ENCODE results near the gene ARSK.

The ARSK gene

DNA sequence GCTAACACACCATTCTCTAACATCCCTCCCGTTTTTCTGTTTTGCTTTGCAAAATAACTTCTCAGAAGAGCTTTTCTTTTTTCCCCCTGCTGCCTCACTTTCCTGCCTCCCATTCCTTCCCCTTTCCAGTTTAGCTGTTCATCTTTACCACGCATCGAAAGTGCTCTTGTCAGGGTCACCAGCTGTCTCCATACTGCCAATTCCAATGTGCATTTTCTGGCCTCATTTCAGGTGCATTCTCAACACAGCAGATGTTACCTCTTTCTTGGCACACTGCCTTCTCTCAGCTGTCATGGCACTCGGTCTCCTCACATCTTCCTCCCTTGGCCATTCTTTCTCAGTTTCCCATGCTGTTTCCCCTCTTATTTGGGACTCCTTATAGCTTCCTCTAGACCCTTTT lies 9.5 kb downstream of the ARSK start:
- no peak for DNase-seq

GRCh38 chr5:95565280-95565920 lies 10.5 kb downstream of the ARSK start:
- no peak for DNase-seq

GRCh38 chr5:95572016-95572415 lies 17.1 kb downstream of the ARSK start:
- no peak for DNase-seq

DNA sequence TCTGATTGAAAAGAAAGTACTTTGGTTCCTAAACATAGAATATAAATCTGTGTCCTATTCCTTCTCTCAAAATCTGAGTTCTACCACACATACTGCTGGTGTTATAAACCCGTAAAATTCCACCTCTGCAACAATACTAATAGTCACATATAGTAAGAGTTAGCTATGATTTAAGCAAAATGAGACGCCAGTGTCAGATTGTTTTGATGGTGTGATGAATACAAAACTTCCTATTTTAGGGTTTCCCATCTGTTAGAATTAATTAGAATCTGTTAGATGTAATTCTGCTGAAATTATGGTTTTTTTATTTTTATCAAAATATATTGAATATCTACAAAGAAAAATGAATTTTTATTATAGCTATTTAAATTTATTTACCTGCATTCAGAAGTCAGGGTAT lies 26.7 kb downstream of the ARSK start:
- DNase-seq: no peak

- no peak for DNase-seq
These were observed 29.1 kb downstream of the ARSK start for GRCh38 chr5:95583992-95584391.

- DNase-seq: no peak
These were observed 36.0 kb downstream of the ARSK start for GRCh38 chr5:95590880-95591279.

DNA sequence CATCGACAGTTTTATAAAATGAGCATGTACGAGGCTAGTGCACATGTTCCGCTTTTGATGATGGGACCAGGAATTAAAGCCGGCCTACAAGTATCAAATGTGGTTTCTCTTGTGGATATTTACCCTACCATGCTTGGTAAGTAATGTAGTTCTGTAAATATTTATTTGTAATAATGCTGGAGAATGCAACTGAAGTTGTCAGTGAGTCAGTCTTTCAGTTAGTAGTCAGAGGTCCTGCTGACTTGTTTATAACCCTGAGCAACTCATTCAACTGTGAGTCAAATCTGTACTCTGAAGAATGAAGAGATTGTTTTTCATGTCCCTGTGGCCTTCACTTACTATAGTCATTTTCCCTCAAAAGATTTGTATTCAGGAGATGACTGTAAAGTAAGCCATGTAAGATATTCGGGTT lies 36.6 kb downstream of the ARSK start:
- peak; percentile 64 for DNase-seq

- DNase-seq: no peak
These were observed 40.5 kb downstream of the ARSK start for GRCh38 chr5:95595289-95595931.

- no peak for DNase-seq
These were observed 44.4 kb downstream of the ARSK start for GRCh38 chr5:95599252-95599651.

DNA sequence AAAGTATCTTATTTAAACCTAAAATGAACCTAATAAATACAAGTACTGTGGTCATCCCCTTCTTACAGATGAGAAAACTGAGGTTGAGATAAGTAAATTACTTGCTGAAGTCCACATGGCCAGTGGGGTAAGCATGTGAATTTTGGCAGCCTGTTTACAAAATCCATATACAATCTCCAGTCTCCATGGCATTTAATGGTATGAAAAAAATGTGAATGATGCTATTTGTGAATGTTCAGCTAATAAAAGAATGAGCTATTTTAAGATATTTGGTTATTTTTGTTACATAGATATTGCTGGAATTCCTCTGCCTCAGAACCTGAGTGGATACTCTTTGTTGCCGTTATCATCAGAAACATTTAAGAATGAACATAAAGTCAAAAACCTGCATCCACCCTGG lies 45.7 kb downstream of the ARSK start:
- no peak for DNase-seq

DNA sequence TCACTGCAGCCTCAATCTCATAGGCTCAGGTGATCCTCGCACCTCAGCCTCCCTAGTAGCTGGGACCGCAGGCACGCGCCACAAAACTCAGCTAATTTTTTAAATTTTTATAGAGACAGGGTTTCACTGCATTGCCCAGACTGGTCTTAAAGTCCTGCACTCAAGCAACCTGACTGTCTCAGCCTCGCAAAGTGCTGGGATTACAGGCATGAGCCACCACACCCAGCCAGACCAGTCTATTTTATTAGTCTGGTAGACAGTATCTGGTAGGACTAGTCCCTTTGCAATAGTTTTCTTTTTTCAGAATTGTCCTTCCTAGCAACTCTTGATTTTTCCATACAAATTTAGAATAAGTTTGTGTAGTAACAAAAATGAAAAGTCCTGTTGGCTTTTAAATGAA lies 50.9 kb downstream of the ARSK start:
- DNase-seq: no peak

GRCh38 chr5:95606419-95606818 lies 51.5 kb downstream of the ARSK start:
- no peak for DNase-seq

GRCh38 chr5:95609711-95610110 lies 54.8 kb downstream of the ARSK start:
- DNase-seq: no peak

GRCh38 chr5:95610546-95610945 lies 55.6 kb downstream of the ARSK start:
- DNase-seq: no peak

- no peak for DNase-seq
These were observed 56.5 kb downstream of the ARSK start for GRCh38 chr5:95611396-95611795.

GRCh38 chr5:95613514-95613913 lies 58.6 kb downstream of the ARSK start:
- DNase-seq: no peak

GRCh38 chr5:95615164-95615467 lies 60.2 kb downstream of the ARSK start:
- no peak for DNase-seq

DNA sequence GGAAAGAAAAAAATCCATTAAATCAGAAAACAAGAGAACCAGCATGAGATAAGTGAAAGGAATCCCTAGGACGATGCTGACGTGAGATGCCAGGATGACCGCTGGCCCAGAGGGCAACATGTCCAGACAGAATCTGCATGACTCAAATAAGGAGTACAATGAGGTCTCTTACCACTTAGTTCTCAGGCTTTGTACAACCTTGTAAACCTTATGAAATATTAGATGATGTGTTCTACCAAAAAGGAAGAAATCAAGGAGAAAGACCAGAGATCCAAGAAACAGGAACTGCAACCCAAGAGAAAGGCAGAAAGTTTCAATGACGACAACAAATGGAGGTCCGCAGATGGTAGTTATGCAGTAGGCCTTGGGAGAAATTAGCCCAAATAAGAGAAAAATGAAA lies 62.2 kb downstream of the ARSK start:
- DNase-seq: no peak

- no peak for DNase-seq
These were observed 64.2 kb downstream of the ARSK start for GRCh38 chr5:95619096-95619495.

DNA sequence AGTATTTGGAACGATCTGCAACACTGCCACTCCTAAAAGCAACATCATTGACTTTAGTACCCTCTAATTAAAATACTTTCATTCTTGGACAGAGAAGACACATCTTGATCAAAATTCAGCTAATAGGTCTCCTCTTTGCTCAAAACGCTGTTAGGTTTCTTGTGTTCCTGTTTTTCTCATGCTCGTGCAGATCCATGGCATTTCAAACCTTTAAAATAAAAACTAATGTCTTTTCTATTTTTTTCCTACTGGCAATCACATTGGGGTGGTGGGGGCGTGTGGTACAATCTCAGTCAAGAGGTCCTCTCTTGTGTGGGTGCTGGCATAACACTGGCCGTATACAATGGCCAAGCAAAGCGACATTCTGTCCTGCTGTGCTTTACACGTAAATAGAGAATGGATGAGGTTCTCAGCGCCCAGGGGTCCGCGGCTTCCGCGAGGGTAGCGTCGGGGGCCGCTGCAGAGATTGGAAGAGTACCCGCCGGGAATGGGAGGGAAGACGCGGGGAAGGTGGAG lies 64.7 kb downstream of the ARSK start:
- DNase-seq: no peak

GRCh38 chr5:95620030-95620869 lies 65.3 kb downstream of the ARSK start, which contains the start of gene GPR150:
Gene GPR150 (plus strand): TSS chr5:95620087. CDS start chr5:95620276, 189 bp downstream.
- DNase-seq: no peak

DNA sequence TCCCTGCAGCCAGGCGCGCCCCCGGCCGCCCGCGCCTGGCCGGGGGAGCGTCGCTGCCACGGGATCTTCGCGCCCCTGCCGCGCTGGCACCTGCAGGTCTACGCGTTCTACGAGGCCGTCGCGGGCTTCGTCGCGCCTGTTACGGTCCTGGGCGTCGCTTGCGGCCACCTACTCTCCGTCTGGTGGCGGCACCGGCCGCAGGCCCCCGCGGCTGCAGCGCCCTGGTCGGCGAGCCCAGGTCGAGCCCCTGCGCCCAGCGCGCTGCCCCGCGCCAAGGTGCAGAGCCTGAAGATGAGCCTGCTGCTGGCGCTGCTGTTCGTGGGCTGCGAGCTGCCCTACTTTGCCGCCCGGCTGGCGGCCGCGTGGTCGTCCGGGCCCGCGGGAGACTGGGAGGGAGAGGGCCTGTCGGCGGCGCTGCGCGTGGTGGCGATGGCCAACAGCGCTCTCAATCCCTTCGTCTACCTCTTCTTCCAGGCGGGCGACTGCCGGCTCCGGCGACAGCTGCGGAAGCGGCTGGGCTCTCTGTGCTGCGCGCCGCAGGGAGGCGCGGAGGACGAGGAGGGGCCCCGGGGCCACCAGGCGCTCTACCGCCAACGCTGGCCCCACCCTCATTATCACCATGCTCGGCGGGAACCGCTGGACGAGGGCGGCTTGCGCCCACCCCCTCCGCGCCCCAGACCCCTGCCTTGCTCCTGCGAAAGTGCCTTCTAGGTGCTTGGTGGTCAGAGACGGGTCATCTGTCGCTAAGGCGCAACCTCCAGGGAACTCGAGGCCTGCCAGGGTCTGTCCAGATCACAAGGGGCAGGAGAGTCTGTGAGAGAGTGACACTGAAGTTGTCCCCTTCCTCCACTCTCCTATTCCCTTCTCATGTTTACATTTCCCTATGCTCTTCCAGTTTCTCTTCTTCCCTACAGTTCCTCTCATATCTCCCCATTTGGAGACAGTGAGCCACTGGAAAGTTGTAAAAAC lies 66.3 kb downstream of the ARSK start:
- no peak for DNase-seq
